Activated T-cell treated with anti-CD3 and anti-CD28 coated beads for 1 hour (primary cell): Measurements from ENCODE around the gene RAD54L.
A peak's percentile ranks its signal among the peaks of the same experiment; 100 is the strongest.
"Not testable (repeated sequence)": the region's sequence is repeated elsewhere in the genome, so short reads cannot be mapped to it uniquely, and the experiment has no call there.

Experiments used
- DNase-seq: peaks from one replicate; pipeline ENCODE4 v3.0.0-alpha.2; 2020; ENCODE audit warnings: low read depth

Gene RAD54L

GRCh38 chr1:46241733-46242132 is 5.8 kb upstream of the RAD54L start:
- not testable (repeated sequence) for DNase-seq

GRCh38 chr1:46242918-46243317 is 4.6 kb upstream of the RAD54L start:
- DNase-seq, result no peak

GRCh38 chr1:46243831-46244230 is 3.7 kb upstream of the RAD54L start:
- DNase-seq, result not testable (repeated sequence)

DNA sequence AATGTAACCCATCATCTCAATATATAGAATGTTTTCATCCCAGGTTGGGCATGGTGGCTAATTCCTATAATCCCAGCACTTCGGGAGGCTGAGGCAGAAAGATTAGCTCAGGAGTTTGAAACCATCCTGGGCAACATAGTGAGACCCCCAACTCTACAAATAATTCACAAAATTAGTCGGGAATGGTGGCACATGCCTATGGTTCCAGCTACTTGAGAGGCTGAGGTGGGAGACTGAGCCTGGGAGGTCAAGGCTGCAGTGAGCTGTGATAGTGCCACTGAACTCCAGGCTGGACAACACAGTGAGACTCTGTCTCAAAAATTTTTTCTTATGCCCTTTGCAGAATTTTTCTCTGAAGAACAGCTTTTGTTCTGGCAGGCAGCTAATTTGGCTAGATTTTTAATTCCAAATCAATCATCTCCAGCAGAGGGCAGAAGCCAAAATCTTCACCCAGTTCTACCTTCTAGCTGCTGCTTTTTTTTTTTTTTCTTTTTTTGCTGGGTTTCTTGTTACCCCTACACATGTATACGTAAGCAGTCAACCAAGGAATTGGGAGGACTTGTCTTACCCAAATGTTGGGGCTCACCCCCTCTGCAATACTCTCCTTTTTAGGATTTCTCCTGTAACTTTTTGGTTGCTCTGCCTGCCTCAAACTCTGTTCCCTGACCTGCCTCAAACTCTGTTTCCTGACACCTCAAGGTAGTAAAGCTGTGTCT is 2.7 kb upstream of the RAD54L start:
- no peak for DNase-seq

DNA sequence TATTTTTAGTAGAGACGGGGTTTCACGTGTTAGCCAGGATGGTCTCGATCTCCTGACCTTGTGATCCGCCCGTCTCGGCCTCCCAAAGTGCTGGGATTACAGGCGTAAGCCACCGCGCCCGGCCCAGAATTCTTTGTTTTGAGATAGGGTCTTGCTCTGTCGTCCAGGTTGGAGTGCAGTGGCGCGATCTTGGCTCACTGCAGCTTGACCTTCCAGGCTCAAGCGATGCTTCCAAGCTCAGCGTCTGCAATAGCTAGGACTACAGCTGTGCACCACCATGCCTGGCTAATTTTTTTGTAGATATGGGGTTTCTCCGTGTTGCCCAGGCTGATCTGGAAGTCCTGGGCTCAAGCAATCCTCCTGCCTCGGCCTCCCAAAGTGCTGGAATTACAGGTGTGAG is 1.4 kb upstream of the RAD54L start:
- not testable (repeated sequence) for DNase-seq

GRCh38 chr1:46246548-46247435 is 771 bp upstream of the RAD54L start:
- peak; percentile 10 for DNase-seq

DNA sequence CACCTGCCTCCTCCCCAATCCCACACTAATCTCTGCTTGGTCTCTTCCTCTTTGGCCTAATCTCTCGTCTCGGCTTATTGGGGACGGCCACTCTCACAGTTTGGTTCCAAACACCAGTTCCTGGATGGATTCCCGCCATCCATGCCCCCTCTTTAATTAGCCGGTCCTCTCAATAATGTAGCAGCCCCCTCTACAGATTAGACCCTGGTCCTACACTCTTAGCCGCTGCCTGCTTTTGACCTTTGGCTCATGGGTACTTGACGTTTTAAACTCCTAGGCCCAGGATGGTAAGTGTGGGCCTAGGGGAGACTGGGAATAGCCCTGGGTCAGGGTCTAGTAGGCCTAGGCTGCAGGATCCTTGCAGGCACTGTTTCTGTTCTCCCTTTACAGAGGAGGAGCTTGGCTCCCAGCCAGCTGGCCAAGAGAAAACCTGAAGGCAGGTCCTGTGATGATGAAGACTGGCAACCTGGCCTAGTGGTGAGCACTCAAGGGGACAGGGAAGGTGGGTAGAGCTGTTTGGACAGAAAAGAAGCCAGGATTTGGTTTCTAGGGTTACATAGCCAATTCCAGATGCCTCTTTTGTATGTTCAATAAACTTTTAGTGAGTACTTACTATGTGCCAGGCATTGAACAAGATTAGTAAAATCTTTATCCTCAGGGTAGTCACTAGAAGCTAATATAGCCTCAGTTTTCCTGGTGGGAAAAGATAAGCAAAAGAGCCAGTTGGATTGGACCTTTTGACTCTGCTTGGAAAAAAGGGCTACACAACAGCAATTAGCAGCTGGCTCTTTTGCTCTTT is 758 bp downstream of the RAD54L start:
- DNase-seq, result peak; percentile 6

- DNase-seq, result no peak
Observed at GRCh38 chr1:46254668-46255067, 7.1 kb downstream of the RAD54L start.

DNA sequence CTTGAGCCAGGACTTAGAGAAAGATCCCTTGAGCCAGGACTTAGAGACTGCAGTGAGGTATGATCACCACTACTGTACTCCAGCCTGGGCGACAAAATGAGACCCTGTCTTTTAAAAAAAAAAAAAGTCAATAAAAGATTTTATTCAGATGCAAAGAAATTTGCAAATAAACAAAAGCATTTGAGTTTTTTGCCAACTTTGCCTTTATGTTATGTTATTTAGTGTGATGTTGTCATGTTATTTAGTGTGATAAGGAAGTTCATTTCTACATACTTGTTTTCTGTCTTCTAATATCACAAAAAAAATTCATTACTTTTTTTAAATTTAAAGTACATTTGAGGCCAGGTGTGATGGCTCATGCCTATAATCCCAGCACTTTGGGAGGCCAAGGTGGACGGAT is 9.0 kb downstream of the RAD54L start:
- no peak for DNase-seq

DNA sequence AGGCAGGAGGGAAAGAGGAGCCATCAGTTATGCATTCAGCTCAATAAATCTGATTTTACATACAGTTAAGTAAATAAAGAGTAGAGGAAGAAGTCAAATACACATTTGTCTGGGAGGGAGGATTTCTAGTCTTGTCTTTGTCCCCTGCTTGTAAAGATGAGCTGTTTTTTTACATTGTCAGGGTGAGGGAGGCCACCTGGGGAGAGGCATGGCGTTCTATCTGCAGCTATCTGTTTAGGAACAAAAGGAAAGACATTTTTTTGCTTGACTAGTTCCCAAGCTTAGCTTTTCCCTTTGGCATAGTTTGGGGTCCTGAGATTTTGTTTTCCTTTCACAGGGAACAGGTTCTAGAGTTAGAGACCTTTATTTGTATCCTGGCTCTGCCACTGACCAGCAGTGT is 14.9 kb downstream of the RAD54L start:
- DNase-seq, result no peak

DNA sequence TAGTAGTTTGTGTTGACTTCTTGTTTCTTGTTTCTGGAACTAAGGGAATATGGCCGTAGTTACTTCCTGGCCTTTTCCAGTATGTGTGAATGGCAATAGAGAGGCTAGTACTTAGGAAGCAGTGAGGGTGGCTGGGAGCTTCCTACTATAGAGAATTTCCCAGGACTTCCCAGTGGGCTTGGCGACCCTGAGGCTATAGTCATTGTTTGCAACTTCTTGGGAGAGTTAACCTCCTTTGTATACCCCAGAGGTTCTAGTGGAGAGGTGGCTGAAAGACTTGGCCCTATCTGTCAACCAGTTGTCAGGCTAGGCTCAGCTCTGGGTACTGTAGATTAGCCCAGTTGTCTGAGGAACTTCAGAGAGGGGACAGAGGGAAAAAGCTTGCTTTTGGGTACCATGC is 15.6 kb downstream of the RAD54L start:
- DNase-seq, result no peak

- no peak for DNase-seq
Observed at GRCh38 chr1:46268578-46268977, 21.0 kb downstream of the RAD54L start.

GRCh38 chr1:46274225-46275029 is 26.9 kb downstream of the RAD54L start:
- no peak for DNase-seq

- DNase-seq, result no peak
Observed at GRCh38 chr1:46275030-46275337, 27.4 kb downstream of the RAD54L start.

- no peak for DNase-seq
Observed at GRCh38 chr1:46277658-46278373, 30.3 kb downstream of the RAD54L start.

DNA sequence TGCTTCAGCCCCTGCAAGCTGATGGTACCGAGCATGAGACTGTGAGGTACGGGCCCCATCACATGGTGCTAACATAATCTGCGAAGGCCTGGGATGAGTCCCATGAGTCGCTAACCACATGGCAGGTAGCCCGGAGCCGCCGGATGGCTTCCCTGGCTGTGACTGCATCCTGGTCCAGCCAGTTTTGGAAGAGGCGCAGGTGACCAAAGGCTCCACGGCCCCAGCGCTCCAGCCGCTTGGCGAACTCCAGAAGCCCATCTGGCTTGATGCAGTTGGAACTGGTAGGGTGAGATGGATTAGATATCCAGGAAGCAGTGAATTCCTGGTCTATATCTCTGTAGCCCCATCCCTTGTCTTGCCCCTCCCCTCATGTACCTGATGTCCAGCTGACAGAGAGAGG is 31.2 kb downstream of the RAD54L start:
- DNase-seq, result no peak

- DNase-seq, result no peak
Observed at GRCh38 chr1:46280092-46280491, 32.5 kb downstream of the RAD54L start.

GRCh38 chr1:46281021-46281420 is 33.5 kb downstream of the RAD54L start:
- DNase-seq, result no peak

DNA sequence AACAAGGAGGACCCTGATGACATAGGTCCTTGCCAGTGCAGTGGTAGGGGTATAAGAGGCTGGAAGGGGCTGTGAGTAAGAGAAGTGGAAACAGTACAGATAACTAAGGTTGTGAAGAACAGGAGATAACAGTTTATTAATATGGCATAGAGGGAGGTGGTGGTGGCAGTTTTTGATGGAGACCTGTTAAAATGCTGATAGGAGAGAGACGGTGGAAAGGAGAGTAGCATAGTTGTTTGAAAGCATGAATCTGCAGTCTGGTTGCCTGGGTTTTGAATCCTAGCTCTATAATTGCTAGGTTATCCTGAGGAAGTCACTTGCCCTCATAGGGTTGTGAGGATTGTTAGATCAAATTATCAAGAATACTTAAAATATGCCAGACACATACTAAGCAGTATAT is 36.5 kb downstream of the RAD54L start:
- DNase-seq, result no peak

GRCh38 chr1:46284597-46285564 is 37.3 kb downstream of the RAD54L start:
- no peak for DNase-seq
